ENCODE results near the gene ATP8B4. TPM values are rescaled to one million over a fixed set of nuclear protein-coding genes. Genes with fewer than 3 reads are reported as not detected.

The ATP8B4 gene
- total RNA-seq, 4 donors from 2014 or later, result 2.2 to 9.5 (median 3.0) TPM

DNA sequence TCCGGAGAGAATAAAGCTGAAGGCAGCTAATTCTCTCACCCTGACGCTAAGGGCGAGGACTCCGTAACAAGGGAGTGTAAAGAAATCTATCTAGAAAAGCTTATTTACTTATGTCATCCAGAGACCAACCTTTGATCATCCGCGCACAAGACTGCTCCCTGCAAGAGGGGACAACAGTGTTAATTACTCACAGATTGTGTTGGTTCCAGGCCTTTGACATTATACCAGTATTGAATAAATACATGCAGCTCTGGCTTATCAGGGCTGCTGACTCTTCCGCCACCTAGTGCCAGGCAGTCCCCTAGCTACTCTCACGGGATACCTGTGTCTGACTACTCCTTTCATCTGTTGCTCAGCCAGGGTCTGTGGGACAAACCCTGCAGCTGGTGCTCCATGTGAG lies 286.5 kb downstream of the ATP8B4 start:
- DNase-seq (ENCODE audit: low spot score in 2 of 2), result no peak
- Histone ChIP-seq H3K4me1 (no peaks in the 10 kb centered on the region), H3K36me3 (no peaks in the 10 kb centered on the region), H3K27me3 (no peaks in the 10 kb centered on the region), H3K4me3 (no peak overlapping the region), H3K27ac (no peak overlapping the region), H3K9me3 (no peaks in the 10 kb centered on the region)
- TF ChIP-seq POLR2AphosphoS5 (IDR thresholded peaks at IDR 0.05), result no peak
- TF ChIP-seq POLR2A (IDR thresholded peaks at IDR 0.05), result no peak
- no peak for TF ChIP-seq EP300 (IDR thresholded peaks at IDR 0.05)
- TF ChIP-seq, protein P1, sequence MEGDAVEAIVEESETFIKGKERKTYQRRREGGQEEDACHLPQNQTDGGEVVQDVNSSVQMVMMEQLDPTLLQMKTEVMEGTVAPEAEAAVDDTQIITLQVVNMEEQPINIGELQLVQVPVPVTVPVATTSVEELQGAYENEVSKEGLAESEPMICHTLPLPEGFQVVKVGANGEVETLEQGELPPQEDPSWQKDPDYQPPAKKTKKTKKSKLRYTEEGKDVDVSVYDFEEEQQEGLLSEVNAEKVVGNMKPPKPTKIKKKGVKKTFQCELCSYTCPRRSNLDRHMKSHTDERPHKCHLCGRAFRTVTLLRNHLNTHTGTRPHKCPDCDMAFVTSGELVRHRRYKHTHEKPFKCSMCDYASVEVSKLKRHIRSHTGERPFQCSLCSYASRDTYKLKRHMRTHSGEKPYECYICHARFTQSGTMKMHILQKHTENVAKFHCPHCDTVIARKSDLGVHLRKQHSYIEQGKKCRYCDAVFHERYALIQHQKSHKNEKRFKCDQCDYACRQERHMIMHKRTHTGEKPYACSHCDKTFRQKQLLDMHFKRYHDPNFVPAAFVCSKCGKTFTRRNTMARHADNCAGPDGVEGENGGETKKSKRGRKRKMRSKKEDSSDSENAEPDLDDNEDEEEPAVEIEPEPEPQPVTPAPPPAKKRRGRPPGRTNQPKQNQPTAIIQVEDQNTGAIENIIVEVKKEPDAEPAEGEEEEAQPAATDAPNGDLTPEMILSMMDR (IDR thresholded peaks at IDR 0.05), result no peak
- WGBS, result 79% methylated on average over 8 of the region's 8 CpGs

DNA sequence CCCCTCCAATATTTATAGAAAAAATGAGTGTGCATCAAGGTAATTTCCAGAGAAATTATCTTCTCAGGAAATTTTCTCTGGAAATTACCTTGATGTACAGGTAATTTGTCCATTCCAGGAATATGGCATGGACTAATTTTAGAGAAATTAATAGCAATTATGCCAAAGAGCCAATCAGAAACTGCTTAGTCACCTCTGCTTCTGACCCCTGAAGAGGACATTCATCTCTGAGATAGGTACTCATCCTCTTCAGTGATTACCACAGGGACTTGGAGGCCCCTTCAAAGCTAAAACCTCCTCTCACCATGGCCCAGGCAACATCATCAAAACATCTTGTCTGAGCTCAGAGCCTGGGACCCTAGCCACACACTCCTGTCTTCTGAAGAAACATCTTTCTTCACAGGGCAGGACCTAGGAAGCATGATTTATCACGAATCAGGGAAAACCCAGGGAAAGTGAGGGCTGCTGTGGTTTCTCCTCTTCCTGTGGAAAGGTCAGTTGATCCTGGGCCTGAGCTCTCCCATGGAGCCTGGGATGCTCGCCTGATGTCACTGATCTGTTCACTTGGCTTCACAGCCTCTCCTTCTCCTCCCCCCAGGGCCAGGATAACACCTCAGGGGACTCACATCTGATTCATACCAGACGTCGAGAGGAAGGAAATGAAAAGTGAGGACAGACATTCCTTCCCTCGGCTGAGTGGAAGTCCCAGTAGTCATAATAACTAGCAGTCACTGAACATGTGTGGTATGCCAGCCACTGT lies 287.6 kb downstream of the ATP8B4 start:
- Histone ChIP-seq H3K4me3 (no peak overlapping the region), H3K27ac (no peak overlapping the region), H3K4me1 (no peaks in the 10 kb centered on the region), H3K27me3 (no peaks in the 10 kb centered on the region), H3K9me3 (no peaks in the 10 kb centered on the region), H3K36me3 (no peaks in the 10 kb centered on the region)
- WGBS, result 34% methylated on average over 4 of the region's 5 CpGs
- DNase-seq (ENCODE audit: low spot score in 2 of 2), result peak; percentile 64 to 79
- TF ChIP-seq, protein P1 (IDR thresholded peaks at IDR 0.05), result no peak
- TF ChIP-seq EP300 (IDR thresholded peaks at IDR 0.05) (no peak), POLR2AphosphoS5 (IDR thresholded peaks at IDR 0.05) (no peak), POLR2A (IDR thresholded peaks at IDR 0.05) (no peak)

DNA sequence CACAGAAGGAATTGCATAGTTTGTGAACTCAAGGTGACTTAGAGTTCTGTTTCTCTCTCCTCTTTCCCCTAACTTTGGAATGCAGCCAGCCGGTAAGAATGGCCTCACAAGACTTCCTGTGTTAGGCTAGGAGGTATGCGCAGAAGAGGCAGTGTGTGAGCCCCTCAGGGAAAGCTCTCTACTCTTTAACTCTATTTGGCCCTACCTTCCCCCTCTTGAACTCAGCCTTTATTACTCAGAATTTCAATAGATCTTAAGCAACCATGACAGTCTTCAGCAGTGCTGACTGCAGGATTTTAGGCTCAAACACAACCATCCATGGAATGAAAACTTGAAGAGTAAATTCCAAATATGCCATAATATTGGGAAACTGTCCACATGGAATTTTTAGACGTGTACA lies 288.6 kb downstream of the ATP8B4 start:
- H3K27ac ChIP-seq, result no peak overlapping the region
- H3K27me3 ChIP-seq, result no peaks in the 10 kb centered on the region
- TF ChIP-seq POLR2AphosphoS5 (IDR thresholded peaks at IDR 0.05) (no peak), POLR2A (IDR thresholded peaks at IDR 0.05) (no peak), EP300 (IDR thresholded peaks at IDR 0.05) (no peak)
- TF ChIP-seq, protein P1 (IDR thresholded peaks at IDR 0.05), result no peak
- H3K36me3 ChIP-seq, result no peaks in the 10 kb centered on the region
- no peaks in the 10 kb centered on the region for H3K9me3 ChIP-seq
- WGBS, result 20% methylated on average over 3 of the region's 3 CpGs
- H3K4me1 ChIP-seq, result no peaks in the 10 kb centered on the region
- H3K4me3 ChIP-seq, result no peak overlapping the region
- DNase-seq (ENCODE audit: low spot score in 2 of 2), result no peak

DNA sequence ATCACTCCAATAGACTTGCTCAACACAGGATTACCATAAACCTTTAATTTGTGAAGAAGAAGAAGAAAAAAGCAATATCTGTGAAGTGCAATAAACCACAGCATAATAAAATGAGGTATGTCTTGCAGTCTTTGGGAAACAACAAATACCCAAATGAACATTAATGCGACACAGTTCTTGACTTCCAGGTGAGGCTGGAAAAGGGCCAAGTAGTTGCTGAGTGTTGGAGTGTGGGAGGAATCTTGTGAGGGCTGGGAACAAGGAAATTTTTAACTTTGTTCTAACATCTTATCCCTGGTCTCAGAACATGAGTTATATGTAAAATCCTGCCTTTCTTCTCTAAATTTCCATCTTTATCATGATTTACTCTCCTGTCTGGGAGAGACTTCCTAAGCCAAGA lies 291.7 kb downstream of the ATP8B4 start:
- H3K4me1 ChIP-seq, result no peaks in the 10 kb centered on the region
- TF ChIP-seq, protein P1 (IDR thresholded peaks at IDR 0.05), result no peak
- no peak for TF ChIP-seq POLR2AphosphoS5 (IDR thresholded peaks at IDR 0.05)
- TF ChIP-seq EP300 (IDR thresholded peaks at IDR 0.05), result no peak
- TF ChIP-seq POLR2A (IDR thresholded peaks at IDR 0.05), result no peak
- no peak overlapping the region for H3K4me3 ChIP-seq
- H3K27me3 ChIP-seq, result no peaks in the 10 kb centered on the region
- H3K9me3 ChIP-seq, result no peaks in the 10 kb centered on the region
- WGBS, result 57% methylated on average over 1 of the region's 1 CpG
- H3K36me3 ChIP-seq, result no peaks in the 10 kb centered on the region
- H3K27ac ChIP-seq, result no peak overlapping the region
- DNase-seq (ENCODE audit: low spot score in 2 of 2), result no peak

DNA sequence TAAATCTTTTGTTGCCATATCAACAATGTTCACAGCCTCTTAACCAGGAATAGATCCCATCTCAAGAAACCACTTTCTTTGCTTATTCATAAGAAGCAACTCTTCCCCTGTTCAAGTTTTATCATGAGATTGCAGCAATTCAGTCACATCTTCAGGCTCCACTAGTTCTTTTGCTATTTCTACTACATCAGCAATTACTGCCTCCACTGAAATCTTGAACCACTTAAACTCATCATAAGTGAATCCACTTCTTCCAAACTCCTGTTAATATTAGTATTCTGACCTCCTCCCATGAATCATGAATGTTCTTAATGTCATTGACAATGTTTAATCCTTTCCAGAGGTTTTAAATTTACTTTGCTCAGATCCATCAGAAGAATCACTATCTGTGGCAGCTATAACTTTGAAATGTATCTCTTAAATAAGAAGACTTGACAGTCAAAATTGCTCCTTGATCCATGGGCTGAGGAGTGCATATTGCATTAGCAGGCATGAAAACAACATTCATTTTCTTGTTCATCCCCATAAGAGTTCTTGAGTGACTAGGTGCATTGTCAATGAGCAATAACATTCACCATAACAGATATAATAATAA lies 292.3 kb downstream of the ATP8B4 start:
- no peak overlapping the region for H3K27ac ChIP-seq
- H3K9me3 ChIP-seq, result no peaks in the 10 kb centered on the region
- H3K27me3 ChIP-seq, result no peaks in the 10 kb centered on the region

More for the DNA sequence above, 292.3 kb downstream of the ATP8B4 start:
- no peak for DNase-seq (ENCODE audit: low spot score in 2 of 2)
- Histone ChIP-seq H3K4me1 (no peaks in the 10 kb centered on the region), H3K4me3 (no peak overlapping the region), H3K36me3 (no peaks in the 10 kb centered on the region)
- no peak for TF ChIP-seq POLR2A (IDR thresholded peaks at IDR 0.05)
- TF ChIP-seq POLR2AphosphoS5 (IDR thresholded peaks at IDR 0.05), result no peak
- TF ChIP-seq, protein P1 (IDR thresholded peaks at IDR 0.05), result no peak
- no peak for TF ChIP-seq EP300 (IDR thresholded peaks at IDR 0.05)
